OCI-LY3 (cell line): ENCODE data around the gene CDK17.

Experiments used
- CTCF ChIP-seq: fragments of 200-600, 300-600 bp; sonication (generic); IDR thresholded peaks from 2 replicates; pipeline ENCODE4 v1.5.1; 2014; ENCODE audit warnings: antibody characterized with exemption, low read length, low read depth
- EZH2phosphoT487 ChIP-seq: fragments of 200-600 bp; shearing (Covaris generic); IDR thresholded peaks from 2 replicates; pipeline ENCODE4 v1.6.1; 2018; ENCODE audit warnings: antibody characterized with exemption, mixed run types, low read depth

DNA sequence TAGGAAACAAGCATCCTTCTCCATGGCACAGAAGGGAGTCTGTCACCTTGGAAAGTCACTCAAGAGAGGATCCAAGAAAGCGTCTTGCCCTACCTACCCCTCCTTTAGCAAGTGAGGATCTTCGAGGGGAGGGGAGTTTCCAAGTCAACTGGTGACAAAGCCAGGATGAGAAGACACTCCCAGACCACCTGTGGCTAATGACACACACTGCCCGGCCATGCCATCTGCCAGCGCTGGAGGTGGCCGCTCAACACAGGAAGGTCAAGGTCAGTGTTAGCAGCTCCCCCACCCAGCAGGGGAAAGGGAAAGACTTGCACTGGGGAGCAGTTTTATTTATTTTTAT lies 164.8 kb downstream of the CDK17 start:
- no peak for TF ChIP-seq CTCF
- no peak for TF ChIP-seq EZH2phosphoT487
